GM21526 (cell line): ENCODE results near the gene CHTF8.

Experiments used
- ATAC-seq: cut with Tn5 transposase; IDR thresholded peaks from one replicate; pipeline ENCODE4 v1.9.1; 2021; ENCODE audit warnings: moderate library complexity; ENCODE audit not compliant: unreplicated experiment, low FRiP score

CHTF8 gene

DNA sequence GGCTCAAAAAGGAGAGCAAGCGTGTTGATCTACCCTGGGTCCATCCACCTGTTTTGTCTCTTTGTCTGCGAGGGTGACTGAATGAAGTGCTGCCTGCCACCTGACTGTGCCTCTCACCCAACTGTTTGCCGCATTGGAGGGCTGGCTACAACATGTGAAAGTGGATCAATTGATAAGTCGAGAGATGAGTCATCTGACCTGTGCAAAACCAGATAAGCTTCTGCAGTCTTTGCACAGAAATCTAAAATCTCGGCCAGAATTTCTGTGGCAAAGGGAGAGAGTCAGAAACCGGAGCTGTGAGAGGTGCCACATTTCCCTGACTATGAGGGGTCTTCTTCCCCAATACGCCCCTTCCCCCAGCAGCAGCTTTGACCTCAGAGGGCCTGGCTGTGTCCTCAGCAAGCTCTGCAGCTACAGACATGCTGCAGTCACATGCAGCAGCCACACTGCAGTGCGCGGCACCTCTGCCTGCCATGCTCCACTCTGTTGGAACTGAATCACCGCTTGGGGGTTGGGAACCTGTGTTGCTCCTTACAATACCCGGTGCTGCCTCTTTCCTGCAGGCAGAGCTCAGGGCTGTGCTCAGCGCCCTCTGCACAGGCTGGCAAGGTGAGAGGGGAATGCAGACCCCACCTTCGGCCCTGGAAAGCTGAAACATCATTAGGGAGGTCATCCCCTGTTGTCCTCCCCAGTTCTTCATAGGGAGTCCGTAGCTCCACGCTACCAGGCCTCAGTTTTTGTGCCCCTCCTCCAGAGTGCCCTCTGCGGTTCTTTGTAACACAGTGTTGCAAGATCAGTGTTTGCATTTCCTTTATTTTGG, 43.1 kb downstream of the CHTF8 start:
- ATAC-seq: no peak

DNA sequence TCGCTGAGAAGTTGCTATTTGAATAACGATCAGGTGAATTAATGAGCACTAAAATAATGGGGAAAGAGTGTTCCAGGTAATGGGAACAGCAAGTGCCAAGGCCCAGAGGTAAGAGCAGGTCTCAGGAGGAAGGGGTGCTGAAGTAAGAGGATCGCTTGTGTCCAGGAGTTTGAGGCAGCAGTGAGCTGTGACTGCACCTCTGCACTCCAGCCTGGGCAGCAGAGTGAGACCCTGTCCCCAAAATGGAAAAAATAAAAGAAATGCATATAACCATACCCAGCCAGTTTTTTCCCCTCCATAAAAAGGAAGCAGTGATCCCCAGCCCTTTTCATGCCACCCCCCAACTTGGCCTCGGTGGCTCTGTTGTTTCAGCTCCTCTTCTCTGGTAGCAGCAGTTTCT, 43.7 kb downstream of the CHTF8 start:
- ATAC-seq: no peak

DNA sequence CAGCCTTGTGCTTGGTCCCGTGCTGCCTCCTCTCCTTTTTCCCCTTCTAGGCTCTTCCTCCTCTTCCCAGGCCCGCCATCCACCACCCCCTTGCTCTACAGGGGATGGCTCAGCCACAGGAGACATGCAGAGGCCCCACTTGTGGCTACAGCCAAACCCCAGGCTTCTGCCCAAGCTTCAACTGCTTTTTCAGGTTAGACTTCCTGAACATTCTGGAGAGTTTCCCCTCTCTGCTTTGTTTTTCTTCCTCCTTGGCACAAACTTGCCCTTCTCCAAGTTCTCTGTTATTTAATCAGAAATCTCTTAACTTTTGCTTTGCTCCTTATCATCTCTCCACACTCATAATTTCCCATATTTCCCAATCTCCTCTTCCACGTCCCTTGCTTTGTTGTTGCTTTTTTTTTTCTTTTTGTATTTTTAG, 45.2 kb downstream of the CHTF8 start:
- no peak for ATAC-seq

DNA sequence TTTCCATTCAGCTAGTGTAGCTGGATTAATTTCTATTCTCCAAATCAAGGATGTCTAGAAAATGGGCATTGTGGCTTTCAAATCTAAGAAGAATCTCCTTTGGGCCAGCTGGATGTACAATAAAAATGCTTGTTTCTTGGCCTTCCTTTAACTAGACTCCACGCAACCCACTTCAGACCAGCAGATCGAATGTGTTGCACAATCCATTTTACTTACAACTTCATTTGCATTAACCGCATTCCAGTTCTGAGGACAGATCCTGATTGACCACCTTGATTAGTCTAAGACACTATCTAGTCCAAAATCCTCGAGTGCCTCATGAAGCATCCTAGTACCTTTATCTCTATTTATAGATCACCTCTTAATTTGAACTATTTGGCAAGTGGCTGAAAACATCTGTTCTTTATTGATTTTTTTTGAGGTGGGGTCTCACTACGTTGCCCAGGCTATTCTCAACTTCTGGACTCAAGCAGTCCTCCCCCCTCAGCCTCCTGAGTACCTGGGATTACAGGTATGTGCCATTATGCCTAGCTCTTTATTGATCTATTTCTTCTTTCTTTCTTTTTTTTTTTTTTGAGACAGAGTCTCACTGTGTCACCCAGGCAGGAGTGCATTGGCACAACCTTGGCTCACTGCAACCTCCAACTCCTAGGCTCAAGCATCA, 47.2 kb downstream of the CHTF8 start:
- ATAC-seq: no peak

DNA sequence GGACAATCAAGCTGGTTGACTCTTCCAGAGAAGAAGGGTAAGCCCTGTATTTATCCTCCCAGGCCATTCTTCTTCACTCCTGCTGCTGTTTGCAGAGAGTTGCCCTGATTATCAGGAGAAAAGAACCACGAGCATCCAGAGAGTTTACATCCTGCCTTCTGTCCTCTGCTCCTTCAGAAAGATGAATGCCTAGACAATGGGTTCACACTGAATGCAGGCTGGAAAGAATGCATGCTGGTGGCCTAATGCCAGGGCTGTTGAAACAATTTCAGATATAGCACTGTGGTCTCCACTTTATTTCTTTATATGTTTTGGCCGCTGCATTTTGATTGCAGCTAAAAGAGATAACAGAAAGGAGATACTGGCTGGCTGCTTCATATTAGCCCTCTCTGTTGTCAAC, 48.1 kb downstream of the CHTF8 start:
- no peak for ATAC-seq

DNA sequence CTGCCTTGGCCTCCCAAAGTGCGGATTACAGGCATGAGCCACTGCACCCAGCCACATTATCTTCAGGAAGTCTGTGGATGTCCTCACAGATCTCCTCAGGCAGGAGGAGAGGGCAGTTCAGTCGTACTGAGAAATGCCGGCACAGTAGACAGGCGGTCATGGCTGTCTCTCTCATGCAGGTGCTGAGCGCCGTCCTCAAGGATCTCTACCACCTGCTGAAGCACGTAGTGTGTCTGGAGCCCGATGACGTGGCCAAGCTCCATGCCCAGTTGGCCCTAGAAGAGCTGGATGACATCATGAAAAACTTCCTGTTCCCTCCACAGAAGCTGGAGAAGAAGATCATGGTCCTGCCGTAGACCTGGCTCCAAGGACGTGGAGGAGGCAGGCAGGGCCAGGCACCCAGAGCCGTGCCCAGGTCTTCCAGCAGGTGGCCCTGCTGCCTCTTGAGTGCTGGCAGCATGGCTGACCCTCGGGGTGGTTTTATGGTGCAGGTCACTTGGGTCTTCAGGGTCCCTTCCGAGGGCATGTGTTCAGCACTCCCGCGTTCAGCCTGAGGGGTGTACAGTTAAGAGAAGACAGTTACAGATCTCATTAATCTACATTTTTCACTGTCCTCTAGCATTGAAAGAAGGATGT, 49.0 kb downstream of the CHTF8 start:
- no peak for ATAC-seq

DNA sequence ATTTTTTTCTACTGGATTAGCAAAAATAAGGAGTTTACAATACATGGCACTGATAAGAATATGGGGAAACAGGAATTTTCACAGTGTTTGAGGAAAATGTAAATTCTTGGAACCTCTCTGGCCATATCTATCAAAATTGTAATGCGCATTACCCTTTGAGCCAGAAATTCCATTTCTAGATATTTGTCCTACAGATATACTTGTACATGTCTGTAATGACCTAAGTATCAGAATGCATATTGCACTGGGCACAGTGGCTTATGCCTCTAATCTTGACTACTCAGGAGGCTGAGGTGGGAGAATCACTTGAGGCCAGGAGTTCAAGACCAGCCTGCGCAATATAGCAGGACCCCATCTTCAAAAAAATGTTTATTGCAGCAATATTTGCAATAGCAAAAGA, 52.7 kb downstream of the CHTF8 start:
- no peak for ATAC-seq

DNA sequence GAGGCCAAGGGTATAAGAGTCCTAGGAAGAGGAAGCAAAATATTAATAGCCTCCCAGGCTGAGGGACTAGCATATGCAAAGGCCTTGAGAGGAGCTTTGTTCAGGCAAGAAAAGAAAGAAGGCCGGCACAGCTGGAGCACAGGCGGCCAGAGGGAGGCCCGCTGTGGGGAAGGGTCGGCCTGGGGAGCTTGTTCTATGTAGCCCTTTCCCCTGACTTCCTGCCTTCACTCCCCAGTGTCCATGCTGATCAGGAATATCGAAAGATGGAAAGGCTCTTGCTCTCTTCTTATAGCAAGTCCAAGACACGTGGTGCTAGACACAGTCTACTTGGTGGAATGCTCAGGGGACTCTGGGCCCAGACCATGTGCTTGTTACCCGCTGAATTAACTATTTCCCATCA, 54.3 kb downstream of the CHTF8 start:
- no peak for ATAC-seq

DNA sequence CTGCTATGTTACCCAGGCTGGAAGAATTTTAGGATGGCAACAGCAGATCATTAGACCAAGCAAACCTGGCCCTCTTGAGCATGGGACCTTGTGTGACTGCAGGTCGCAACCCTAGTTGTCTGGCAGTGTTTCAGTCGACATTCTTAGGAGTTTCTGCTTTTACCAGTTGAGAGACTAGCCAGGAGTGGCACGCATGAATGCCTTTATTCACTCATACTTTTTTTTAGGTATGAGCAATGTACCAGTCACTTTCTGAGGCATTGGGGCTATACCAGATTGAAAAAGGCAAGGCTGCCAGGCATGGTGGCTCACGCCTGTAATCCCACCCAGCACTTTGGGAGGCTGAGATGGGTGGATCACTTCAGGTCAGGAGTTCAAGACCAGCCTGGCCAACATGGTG, 55.1 kb downstream of the CHTF8 start:
- ATAC-seq: no peak

DNA sequence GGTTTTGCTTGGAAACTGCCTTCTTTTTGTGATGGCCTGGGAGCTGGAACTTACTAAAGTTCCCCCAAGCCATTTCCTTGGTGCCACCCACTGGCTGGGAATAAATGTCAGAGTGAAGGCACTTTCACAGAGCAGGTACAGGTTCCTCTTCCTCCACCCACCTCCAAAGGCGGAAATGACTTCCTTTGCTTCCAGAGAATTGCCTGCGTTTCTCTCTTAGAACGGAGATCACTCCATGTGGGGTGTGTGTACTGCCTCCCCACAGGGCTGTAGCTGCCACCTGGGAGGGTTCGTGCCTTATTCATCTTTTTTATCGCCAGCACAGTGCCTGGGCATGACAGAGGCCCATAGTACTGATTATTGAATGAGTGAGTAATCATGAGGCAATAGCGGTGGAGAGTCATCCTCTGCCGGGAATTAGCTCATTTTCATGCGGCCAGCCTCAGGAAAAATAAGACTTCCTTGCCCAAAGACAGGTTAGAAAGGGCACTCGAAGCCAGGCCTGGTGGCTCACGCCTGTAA, 59.1 kb downstream of the CHTF8 start:
- no peak for ATAC-seq

DNA sequence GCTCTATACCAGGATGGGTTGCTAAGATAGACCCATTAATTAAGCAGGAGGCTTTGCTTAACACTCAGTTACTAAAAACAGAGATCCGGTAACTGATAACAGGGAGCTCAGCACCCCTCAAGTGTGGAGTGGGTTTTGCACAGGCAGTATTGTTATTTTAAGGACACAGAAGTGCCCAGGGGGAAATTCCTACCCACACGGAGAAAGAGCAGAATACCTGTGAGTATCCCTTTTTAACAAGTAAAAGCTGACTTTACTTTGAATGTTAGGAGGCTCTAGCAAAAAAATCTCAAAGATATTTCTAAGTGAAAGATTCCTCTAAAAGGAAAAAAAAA, 59.8 kb downstream of the CHTF8 start:
- no peak for ATAC-seq

DNA sequence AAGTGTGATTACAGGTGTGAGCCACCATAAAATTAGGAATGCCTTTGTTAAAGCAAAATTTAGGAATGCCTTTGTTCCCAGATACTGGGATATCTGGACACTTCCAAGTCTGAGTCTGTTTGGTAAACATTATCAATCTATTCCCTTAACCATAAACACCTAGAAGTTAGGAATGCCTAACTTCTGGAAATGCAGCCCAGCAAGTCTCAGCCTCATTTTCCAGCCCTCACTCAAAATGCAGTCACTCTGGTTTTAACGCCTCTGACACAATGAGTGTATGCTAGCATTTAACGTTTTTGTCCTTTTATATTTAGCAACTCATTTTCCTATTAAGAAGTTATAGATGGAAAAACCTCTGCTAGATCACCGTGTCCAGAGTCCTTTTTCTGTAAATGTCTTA, 61.4 kb downstream of the CHTF8 start:
- no peak for ATAC-seq

DNA sequence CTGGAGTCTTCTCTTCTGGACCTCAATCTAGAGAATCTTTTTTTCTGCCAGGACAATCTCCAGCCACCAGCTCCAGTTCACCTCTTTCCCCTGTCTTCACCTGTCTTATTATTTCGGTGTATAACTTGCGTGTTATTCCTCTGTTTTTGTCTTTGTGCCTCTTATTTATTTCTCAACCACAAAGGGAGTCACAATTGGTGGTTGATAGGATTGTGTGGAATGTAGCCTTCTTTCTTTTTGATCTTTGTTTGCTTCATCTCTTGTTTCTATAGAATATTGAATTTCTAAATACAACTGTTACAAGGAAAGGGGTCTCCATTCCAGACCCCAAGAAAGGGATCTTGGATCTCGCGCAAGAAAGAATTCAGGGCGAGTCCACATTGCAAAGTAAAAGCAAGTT, 62.9 kb downstream of the CHTF8 start:
- ATAC-seq: no peak
